OCI-LY7 (cell line): ENCODE data around the gene PDSS1. TPM values are rescaled to one million over a fixed set of nuclear protein-coding genes. Genes with fewer than 3 reads are reported as not detected.
"Not testable (repeated sequence)": the region's sequence is repeated elsewhere in the genome, so short reads cannot be mapped to it uniquely, and the experiment has no call there.

Experiments used
- BruUV-seq: library from RNA; stranded (reverse); fragments of 400-500 nt; replicated peaks from 2 replicates; lab custom pipeline; 2021; lab: Mats Ljungman, UMichigan
- CTCF ChIA-PET: fragments of 300-600 bp; sonication (Branson Sonifier 250); formaldehyde crosslinking; loops from one replicate; lab custom pipeline; 2022; ENCODE audit warnings: antibody characterized with exemption; ENCODE audit not compliant: unreplicated experiment; lab: Charles Lee
- POLR2A ChIA-PET: fragments of 300-600 bp; sonication (Branson Sonifier 250); formaldehyde crosslinking; loops from one replicate; lab custom pipeline; 2022; ENCODE audit warnings: antibody characterized with exemption; lab: Charles Lee
- DNase-seq: peaks from one replicate; pipeline ENCODE4 v3.0.0-alpha.2; 2015; ENCODE audit warnings: low spot score
- H2AFZ ChIP-seq: fragments of 200-600 bp; sonication (generic), shearing (Covaris generic); 2 replicates; pipeline ENCODE4 v1.6.1; 2014; ENCODE audit warnings: mild to moderate bottlenecking, antibody characterized with exemption, low read length, moderate library complexity
- H3K27ac ChIP-seq: fragments of 200-600 bp; sonication (generic); 2 replicates; pipeline ENCODE4 v1.5.1; 2014; ENCODE audit warnings: mixed run types, low read depth, mild to moderate bottlenecking, moderate library complexity, low read length, inconsistent platforms; ENCODE audit not compliant: poor library complexity, severe bottlenecking
- H3K36me3 ChIP-seq: fragments of 200-600 bp; sonication (generic); 2 replicates; pipeline ENCODE4 v1.6.1; 2014; ENCODE audit warnings: mild to moderate bottlenecking, antibody characterized with exemption, low read length, moderate library complexity, mixed read lengths; ENCODE audit not compliant: insufficient read depth
- H3K4me1 ChIP-seq: fragments of 200-600 bp; sonication (generic); 2 replicates; pipeline ENCODE4 v1.5.1; 2014; ENCODE audit warnings: mild to moderate bottlenecking, low read length; ENCODE audit not compliant: insufficient read depth, poor library complexity, severe bottlenecking
- H3K4me2 ChIP-seq: fragments of 200-600 bp; sonication (generic); 2 replicates; pipeline ENCODE4 v1.6.1; 2014; ENCODE audit warnings: mild to moderate bottlenecking, low read length
- H3K4me3 ChIP-seq: fragments of 200-600 bp; sonication (generic); 2 replicates; pipeline ENCODE4 v1.5.1; 2014; ENCODE audit warnings: mild to moderate bottlenecking, low read depth, low read length; ENCODE audit not compliant: poor library complexity, severe bottlenecking
- H3K79me2 ChIP-seq: fragments of 200-600 bp; sonication (generic); 2 replicates; pipeline ENCODE4 v1.6.1; 2016; ENCODE audit warnings: low read depth, mild to moderate bottlenecking, low read length, moderate library complexity, mixed read lengths; ENCODE audit not compliant: insufficient read depth
- H3K9me2 ChIP-seq: fragments of 200-600 bp; sonication (generic); 2 replicates; pipeline ENCODE4 v1.6.1; 2016; ENCODE audit warnings: mild to moderate bottlenecking, low read length, mixed read lengths; ENCODE audit not compliant: insufficient read depth
- H3K9me3 ChIP-seq: fragments of 200-600 bp; sonication (generic); 2 replicates; pipeline ENCODE4 v1.6.1; 2014; ENCODE audit warnings: mild to moderate bottlenecking, mixed run types, low read length, mixed read lengths
- H4K20me1 ChIP-seq: fragments of 200-600 bp; sonication (generic); 2 replicates; pipeline ENCODE4 v1.6.1; 2014; ENCODE audit warnings: mild to moderate bottlenecking, antibody characterized with exemption, low read length, moderate library complexity, mixed read lengths; ENCODE audit not compliant: insufficient read depth
- CTCF ChIP-seq: fragments of 200-600 bp; sonication (generic); conservative IDR thresholded peaks from 2 replicates; pipeline ENCODE4 v1.5.1; 2014; ENCODE audit warnings: mild to moderate bottlenecking, antibody characterized with exemption, low read length, moderate library complexity, mixed read lengths
- EZH2phosphoT487 ChIP-seq: fragments of 200-600 bp; sonication (generic); IDR thresholded peaks from 2 replicates; pipeline ENCODE4 v1.6.1; 2018; ENCODE audit warnings: low read depth, borderline replicate concordance, mild to moderate bottlenecking, mixed run types, antibody characterized with exemption, low read length, moderate library complexity, mixed read lengths
- intact Hi-C: fragments of 100-400 bp; cut with micrococcal nuclease; formaldehyde crosslinking; loops from one replicate; pipeline ENCODE4 v1.10.0; 2022; ENCODE audit not compliant: unreplicated experiment
- total RNA-seq, 2 experiments: library from RNA; depleted of rRNA in 1 of 2; stranded (reverse); fragments of >200 nt in 1 of 2; shearing (Covaris generic) in 1 of 2; gene quantifications; 2 replicates each; pipeline ENCODE4 v1.2.3, GENCODE V29; 2014 to 2022

The PDSS1 gene
- total RNA-seq, 2 experiments from 2014 or later: 16.9 to 20.4 TPM

- no peak for DNase-seq
- no peaks in the 10 kb centered on the region for H3K36me3 ChIP-seq
- no peaks in the 10 kb centered on the region for H3K79me2 ChIP-seq
- ChIA-PET POLR2A (interaction anchor here (0.7 kb wide), 1 partner anchor 1571 kb away, joined by 3 read pairs; no protein-coding TSS in a partner anchor), CTCF (no interaction called here)
- no peak overlapping the region for H3K4me3 ChIP-seq
- H4K20me1 ChIP-seq: no peaks in the 10 kb centered on the region
- no peak overlapping the region for H3K27ac ChIP-seq
- no peak overlapping the region for H3K4me2 ChIP-seq
- intact Hi-C loops: no loop called here
- H3K9me2 ChIP-seq: no peaks in the 10 kb centered on the region
- H2AFZ ChIP-seq: no peak overlapping the region
- no peaks in the 10 kb centered on the region for H3K9me3 ChIP-seq
- no TSS peak for BruUV-seq
- no peaks in the 10 kb centered on the region for H3K4me1 ChIP-seq
- no peak for TF ChIP-seq CTCF
- TF ChIP-seq EZH2phosphoT487: no peak
Measured at GRCh38 chr10:26689399-26689798, 8.1 kb upstream of the PDSS1 start.

GRCh38 chr10:26690731-26691475 lies 6.6 kb upstream of the PDSS1 start:
- Histone ChIP-seq H3K9me3 (no peaks in the 10 kb centered on the region), H4K20me1 (no peaks in the 10 kb centered on the region), H3K36me3 (no peaks in the 10 kb centered on the region), H3K9me2 (no peaks in the 10 kb centered on the region), H3K4me3 (no peak overlapping the region), H3K79me2 (no peaks in the 10 kb centered on the region), H2AFZ (no peak overlapping the region), H3K27ac (no peak overlapping the region), H3K4me2 (no peak overlapping the region), H3K4me1 (no peaks in the 10 kb centered on the region)
- intact Hi-C loops: loop anchor here (10.0 kb wide), 1 partner anchor 464 kb away; the partner anchor contains the start of genes MASTL and YME1L1
- DNase-seq: no peak
- POLR2A ChIA-PET: interaction anchor here (0.6 kb wide), 1 partner anchor 460 kb away, joined by 5 read pairs; no protein-coding TSS in a partner anchor
- BruUV-seq: no TSS peak
- TF ChIP-seq CTCF (no peak), EZH2phosphoT487 (no peak)
- CTCF ChIA-PET: no interaction called here

- H3K79me2 ChIP-seq: peaks cover 18% of the 10 kb centered on the region
- POLR2A ChIA-PET, DNase-seq, H3K4me3 ChIP-seq, H3K9me2 ChIP-seq, H3K27ac ChIP-seq, BruUV-seq, H3K9me3 ChIP-seq, H4K20me1 ChIP-seq, H3K36me3 ChIP-seq, CTCF ChIA-PET, H3K4me2 ChIP-seq, H2AFZ ChIP-seq: not testable (repeated sequence)
- intact Hi-C loops: loop anchor here (10.0 kb wide), 1 partner anchor 460 kb away; the partner anchor contains the start of genes MASTL and YME1L1
- H3K4me1 ChIP-seq: peaks cover 14% of the 10 kb centered on the region
Measured at GRCh38 chr10:26694536-26694935, 3.0 kb upstream of the PDSS1 start.
